HFF-Myc (cell line): ENCODE results near the gene TBP.
"Not testable (repeated sequence)": the region's sequence is repeated elsewhere in the genome, so short reads cannot be mapped to it uniquely, and the experiment has no call there.

Source experiments
- DNase-seq: peaks from one replicate; pipeline ENCODE4 v3.0.0-alpha.2; 2011; ENCODE audit warnings: low read depth; ENCODE audit errors: extremely low read depth
- H3K4me3 ChIP-seq: replicated peaks from 2 replicates; pipeline ENCODE4 v1.5.1; 2011; ENCODE audit warnings: low read depth, mild to moderate bottlenecking, control low read depth, low read length
- TF ChIP-seq, protein P1 (sequence below): IDR thresholded peaks from 2 replicates; pipeline ENCODE4 v1.5.1; 2012; ENCODE audit warnings: mild to moderate bottlenecking, low read depth, low read length, control low read depth; ENCODE audit errors: missing control alignments

TBP gene

DNA sequence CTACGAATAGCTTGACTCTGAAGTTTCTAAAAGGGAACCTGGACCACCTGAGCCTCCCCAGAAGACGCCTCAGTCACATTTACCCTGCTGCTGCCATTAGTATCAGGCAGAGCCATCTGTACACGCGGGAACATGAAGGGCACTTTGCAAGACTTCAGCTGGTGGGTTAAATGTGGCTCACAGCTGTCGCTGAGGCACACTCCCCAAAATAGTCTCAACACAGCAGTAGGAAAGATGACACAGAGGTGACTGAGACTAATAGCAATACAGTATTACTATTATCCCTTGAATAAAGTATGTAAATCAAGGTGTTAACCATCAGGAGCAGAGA lies 30.0 kb upstream of the TBP start:
- DNase-seq, result no peak
- TF ChIP-seq, protein P1, sequence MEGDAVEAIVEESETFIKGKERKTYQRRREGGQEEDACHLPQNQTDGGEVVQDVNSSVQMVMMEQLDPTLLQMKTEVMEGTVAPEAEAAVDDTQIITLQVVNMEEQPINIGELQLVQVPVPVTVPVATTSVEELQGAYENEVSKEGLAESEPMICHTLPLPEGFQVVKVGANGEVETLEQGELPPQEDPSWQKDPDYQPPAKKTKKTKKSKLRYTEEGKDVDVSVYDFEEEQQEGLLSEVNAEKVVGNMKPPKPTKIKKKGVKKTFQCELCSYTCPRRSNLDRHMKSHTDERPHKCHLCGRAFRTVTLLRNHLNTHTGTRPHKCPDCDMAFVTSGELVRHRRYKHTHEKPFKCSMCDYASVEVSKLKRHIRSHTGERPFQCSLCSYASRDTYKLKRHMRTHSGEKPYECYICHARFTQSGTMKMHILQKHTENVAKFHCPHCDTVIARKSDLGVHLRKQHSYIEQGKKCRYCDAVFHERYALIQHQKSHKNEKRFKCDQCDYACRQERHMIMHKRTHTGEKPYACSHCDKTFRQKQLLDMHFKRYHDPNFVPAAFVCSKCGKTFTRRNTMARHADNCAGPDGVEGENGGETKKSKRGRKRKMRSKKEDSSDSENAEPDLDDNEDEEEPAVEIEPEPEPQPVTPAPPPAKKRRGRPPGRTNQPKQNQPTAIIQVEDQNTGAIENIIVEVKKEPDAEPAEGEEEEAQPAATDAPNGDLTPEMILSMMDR, result no peak
- no peak overlapping the region for H3K4me3 ChIP-seq

- TF ChIP-seq, protein P1, result no peak
- DNase-seq, result no peak
- H3K4me3 ChIP-seq, result no peak overlapping the region
These were observed 28.4 kb upstream of the TBP start for GRCh38 chr6:170525795-170526194.

DNA sequence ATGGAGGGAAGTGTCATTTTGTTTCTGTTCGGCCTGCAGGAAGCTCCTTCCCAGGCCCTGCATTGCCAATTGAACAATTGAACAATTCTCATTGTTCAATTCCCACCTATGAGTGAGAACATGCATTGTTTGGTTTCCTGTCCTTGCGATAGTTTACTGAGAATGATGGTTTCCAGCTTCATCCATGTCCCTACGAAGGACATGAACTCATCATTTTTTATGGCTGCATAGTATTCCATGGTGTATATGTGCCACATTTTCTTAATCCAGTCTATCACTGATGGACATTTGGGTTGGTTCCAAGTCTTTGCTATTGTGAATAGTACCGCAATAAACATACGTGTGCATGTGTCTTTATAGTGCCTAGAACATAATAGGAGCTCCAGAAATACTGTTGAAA lies 26.2 kb upstream of the TBP start:
- H3K4me3 ChIP-seq, DNase-seq: not testable (repeated sequence)

DNA sequence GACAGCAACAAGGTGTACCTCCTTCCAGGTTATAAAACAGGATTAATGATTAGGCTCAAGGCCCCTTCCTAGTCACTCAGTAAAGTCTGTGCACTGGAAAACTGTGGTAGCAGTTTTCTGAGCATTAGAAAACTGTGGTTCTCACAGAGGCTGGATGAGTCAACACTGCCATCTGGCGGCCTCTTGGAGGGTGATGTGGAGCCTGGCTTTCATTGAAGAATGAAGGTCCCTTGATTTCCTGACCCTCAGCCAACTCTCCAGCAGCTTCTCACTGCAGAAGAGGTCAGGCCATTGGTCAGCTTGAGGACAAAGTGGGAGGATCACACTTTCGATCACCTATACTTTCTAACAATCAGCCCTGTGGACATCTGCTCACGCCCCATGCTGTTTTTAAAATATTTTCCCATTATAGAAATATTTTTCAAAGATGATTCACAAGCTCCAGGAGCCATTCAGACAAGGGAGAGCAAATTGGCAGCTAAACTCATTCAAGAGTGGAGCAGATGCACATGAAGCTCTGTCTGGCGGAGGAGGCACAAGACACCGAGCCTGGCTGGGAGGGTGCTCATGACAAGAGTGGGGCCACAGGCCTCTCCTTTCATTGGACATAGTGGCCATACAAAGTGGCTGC lies 24.2 kb upstream of the TBP start:
- no peak overlapping the region for H3K4me3 ChIP-seq
- TF ChIP-seq, protein P1, result peak; percentile 92
- peak; percentile 44 for DNase-seq

GRCh38 chr6:170532867-170533488 lies 21.2 kb upstream of the TBP start:
- no peak overlapping the region for H3K4me3 ChIP-seq
- TF ChIP-seq, protein P1, result no peak
- DNase-seq, result no peak

DNA sequence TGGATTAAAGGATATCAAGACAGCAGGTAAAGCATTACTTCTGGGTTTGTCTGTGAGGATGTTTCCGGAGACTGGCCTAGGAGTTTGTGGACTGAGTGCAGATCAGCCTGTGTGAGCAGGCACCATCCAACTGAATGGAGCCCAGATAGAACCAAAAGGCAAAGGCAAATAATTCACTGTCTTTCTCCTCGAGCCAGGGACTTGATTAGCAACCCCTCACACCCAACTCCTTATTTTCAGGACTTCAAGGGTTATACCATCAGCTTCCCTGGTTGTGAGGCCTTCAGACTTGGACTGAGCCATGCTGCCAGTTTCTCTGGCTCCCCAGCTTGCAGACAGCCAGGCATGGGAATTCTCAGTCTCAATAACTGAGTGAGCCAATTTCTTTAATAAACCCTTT lies 20.4 kb upstream of the TBP start:
- no peak overlapping the region for H3K4me3 ChIP-seq
- no peak for DNase-seq
- TF ChIP-seq, protein P1, result no peak

DNA sequence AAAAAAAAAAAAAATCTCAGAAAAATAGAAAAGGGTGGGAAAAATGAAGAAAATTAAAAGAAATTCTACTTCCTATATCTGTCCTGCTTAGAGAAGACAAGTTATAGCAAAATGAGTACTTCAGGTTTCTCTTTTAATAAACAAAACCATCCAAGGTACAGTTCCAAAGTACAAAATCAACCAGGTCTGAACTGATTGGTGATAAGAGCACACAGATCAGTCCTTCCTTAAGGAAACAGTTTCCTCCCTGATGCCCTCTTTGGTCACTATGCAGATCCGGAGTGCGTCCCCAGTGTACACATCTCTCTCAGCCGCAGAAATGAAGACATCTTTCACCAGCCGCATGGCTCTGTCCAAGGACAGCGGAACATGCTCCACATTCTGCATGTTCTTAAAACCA lies 19.2 kb upstream of the TBP start:
- TF ChIP-seq, protein P1, result no peak
- no peak overlapping the region for H3K4me3 ChIP-seq
- no peak for DNase-seq
